Hepatic stellate cell (primary cell): ENCODE data around the gene C3orf20.
"Not testable (repeated sequence)": the region's sequence is repeated elsewhere in the genome, so short reads cannot be mapped to it uniquely, and the experiment has no call there.

Experiments used
- DNase-seq: peaks from one replicate; pipeline ENCODE4 v3.0.0; 2011; ENCODE audit warnings: low spot score

C3orf20 gene

DNA sequence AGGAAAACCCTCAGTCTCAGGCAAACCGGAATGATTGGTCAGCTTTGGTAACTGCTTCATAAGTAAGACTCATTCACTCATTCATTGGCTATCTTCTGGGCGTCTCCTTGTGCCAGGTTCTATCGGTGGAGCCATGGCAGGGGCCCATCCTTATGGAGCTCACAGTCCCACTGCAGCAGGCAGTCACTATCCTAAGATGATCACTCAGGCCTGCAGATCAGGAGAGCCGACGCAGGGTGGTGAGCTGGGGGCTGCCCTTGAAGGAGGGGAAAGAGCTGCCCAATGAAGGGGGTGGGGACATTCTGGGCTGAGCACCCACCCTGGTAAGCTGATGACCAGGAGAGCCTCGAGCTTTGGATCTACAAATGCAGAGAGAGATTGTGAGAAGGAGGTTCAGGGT, 123.3 kb downstream of the C3orf20 start:
- DNase-seq = no peak

DNA sequence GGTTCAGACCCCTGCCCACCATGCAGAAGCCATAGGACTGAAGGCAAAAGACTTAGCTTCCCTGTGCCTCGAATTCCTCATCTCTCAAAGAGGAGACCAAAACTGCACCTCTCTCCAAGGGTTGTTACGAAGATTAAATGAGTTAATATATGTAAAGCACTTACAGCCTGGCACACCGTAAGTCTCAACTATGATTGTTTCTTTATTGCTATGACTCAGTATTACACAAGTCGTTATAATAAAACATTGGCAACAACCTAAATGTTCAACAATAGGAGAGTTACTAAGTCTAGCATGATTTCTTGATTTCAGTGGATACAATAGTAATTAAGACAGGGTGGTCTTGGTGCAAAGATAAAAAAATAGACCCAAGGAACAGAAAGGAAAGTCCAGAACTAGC, 124.2 kb downstream of the C3orf20 start:
- no peak for DNase-seq

DNA sequence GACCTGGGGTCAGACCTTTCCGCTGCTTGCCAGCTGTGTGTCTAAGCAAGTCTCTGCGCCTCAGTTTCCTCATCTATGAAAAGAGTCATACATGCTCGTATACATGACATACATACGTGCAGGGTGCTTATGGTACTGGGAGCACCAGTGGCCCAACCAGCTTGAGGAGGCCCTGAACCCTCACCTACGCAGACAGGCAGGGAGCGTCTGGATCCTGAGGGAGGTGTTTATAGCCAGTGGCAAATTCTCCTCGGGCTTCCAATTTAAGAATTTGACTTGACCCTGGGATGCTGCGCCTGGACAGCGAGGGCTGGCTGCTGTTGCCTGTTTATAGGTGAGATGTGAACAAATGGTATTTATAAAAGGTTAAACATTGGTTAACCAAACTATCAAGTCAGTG, 126.1 kb downstream of the C3orf20 start:
- no peak for DNase-seq

DNA sequence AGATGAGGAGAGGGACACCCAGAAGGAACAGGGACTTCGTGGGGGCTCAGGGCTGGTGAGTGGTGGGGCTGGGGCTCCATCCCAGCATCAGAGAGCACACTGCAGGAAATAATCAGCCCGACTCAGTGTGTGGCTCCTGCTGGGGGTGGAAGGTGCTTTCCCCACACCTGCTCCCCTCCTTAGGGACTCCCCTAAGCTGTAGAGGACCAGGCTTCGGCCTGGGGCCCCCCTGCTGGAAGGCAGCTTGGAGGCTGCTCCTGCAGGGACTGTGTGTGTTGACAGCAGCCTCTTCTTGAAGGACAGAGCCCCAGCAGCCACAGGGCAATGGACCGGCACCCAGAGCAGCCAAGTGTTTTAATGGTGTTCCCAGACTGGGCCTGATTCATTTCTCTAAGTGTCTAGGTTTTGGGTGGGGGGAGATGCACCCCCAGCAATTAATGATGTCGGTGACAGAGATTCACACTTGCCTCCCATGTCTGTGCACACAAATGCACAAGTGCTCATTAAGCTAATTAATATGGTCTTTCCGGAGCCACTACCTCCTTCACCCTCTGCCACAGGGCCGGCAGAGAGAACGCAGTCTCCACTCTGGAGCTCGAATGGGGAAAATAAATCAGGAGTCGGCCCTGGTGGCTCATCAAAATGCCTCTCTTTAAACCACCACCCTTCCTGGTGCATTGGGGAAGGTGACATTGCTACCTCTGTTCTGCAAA, 126.9 kb downstream of the C3orf20 start:
- DNase-seq = no peak

DNA sequence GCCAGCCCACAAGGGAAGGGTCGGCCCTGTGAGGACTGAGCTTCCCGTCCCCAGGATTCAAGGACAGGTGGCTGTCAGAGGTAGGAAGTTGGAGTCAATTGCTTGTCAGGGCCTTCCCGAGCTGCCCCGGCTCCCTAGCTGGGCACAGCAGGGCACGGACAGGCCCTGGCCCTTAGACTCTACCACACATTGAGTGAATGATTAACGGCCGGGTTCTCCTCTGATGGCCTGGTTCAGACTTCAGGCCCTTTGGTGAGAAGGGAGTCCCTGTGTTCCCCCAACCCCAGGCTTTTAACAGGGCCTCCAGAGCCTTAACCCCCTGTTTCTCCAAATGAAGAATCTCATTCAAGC, 127.4 kb downstream of the C3orf20 start:
- DNase-seq = no peak

DNA sequence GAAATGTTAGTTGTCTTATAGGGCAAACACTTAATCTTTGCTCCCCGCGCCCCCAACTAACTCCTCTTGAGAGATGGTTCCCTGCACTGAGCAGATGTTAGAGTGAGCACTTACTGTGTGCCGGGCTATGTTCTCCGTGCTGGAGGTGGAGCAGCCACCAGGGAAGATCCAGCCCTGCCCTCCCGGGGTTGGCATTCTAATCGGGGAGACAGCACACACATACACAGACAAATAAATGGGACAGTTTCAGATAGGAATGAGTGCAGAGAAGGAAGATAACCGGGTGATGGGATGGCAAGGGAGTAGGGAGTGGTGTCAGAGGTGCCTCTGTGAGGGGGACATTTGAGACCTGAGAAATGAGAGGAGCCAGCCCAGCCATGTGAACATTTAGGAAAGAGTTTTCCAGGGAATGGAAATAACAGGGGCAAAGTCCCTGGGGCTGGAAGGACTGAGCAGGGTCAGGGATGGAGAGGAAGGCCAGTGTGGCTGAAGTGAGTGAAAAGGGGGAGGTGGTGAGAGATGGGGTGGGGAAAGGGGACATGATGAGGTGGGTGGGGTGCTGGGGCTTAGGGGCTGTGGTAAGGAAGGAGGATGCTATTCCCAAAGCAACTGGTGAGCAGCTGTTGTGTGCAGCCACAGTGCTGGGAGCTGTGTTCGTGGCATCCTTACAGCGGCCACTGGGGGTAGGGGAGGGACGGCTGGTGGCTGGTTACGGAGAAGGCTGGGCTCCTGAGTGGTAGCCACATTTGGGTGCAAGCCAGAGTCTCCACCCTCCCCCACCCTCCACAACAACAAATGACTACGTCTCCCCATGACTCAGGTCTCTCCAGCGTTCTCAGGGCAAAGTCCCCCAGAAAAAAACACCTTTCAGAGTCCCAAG, 128.4 kb downstream of the C3orf20 start:
- no peak for DNase-seq

DNA sequence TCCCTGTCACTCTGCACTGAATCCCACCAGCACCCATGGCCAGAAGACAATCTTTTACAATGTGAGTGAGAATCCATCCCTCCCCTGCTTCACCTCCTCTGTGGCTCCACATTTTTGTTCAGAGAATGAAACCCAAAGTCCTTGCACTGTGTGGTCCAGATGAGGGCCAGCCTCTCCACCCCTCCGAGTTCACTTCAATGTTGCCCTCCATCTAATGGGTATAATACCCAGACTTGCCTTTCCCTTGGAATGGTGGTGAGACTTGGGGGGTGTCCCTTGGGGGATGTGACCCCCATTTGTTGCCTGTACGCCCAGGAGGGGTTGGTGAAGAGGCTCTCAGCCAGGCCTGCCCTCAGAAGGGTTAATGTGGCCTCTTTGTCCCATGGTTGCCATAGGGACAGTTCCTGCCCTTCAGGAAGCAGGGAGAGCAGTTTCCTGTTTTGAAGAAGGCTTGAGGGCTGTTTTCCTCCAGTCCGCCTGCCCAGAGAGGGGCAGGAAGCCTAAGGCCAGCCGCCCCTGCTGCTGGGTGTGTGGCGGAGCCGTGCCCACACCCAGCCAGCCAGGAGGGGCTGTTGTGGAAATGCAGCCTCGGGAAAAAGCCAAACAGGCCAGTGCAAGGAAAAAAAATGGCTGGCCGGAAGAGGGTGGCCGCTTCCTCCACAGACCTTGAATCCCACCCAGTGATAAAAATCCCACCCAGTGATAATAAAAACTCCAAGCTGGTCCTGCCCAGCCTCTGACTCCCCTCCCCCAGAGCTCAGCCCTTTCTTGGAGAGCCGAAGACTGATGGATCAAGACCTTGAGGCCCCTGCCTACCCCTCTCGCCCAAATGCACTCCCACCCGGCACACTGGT, 129.3 kb downstream of the C3orf20 start:
- DNase-seq = no peak

DNA sequence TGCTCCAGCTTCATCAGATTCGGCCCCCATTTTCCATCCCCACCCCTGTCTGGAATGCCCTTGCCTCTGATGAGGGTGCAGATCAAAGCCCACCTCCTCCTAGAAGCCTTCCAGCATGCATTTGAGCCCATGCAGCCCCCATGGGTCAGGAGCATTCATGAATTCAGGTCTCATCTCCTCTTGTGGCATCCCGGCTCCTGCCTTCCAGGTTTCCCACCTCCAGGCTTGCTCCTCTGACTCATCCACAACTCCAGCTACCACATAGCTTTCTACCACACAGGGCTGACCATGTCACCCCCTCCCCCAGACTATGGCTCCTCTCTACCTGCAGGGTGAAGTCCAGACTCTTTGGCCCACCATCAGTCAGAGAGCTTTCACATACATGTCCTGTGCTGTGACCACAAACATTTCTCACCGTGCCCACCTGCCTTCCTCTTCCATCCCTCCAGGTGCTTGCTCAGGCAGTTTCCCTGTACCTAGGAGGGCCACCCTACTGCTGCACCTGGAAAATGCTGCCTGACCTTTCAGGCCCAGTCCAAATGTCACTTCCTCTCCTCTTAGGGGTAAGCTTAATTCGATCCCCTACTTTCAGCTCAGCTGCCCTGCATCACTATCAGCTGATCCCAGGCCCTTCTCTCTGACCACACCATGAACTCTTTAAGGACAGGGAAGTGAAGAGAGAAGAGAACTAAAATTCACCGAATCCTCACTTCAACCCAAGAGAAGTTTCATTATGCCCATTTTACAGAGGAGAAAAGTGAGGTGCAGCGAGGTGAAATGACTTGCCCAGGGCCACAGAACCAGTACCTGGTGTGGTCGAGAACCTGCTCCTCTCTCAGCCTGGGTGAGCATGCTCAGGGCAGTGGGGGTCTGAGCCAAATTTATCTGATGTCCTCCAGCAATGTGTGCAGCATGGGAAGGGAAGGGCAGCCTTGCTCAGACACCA, 130.2 kb downstream of the C3orf20 start:
- DNase-seq = no peak

DNA sequence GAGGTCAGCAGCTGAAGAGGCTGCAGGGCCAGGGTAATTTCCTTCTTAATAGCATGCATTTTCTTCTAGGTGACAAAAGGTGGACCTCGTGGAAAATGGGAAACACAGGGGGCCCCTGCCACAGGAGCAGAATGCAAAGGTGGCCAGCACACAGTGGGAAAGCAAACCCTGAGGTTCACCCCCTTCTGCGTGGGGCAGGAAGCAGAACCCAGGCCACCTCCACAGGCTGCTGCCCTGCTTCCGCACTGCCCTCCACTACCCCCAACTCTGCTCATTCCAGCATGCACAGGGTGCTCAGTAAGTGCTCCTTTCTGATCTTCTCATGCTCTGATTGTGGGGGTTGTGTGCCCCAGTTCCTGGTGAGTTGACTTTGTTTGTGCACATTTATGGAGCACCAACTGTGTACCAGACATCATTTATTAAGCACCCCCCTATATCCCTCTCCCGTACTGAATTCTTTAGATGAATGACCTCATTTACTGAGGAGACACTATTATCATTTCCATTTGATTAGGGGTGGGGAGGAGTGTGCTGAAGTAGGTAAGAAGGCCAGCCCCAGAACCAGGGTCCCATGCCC, 131.1 kb downstream of the C3orf20 start:
- no peak for DNase-seq

DNA sequence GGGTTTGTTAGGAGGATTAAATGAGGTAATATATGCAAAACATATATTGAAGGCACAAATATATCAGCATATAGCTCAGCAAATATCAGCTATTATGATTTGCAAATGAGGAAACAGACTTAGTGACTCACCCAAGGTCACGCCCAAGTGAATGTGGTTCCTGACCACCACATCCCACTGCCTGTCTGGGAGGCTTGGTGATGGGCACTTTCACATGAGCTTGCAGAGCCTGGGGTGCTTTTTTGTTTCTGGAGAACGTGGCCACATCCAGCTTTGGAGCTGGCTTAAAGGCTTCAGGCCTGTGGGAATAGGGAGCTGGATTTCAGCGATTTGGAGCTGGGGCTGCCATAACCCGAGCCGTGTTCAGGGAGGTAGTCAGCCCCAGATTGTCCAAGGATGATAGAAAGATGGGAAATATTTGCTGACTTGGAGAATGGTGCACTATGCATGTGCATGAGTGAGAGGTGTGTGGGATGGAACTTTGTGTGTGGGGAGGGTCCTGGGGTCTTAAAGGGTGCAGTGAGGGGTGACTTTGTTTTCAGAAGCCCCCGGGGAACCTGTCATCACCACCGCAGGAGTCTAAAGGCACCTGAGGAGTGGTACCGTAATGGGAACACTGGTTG, 131.8 kb downstream of the C3orf20 start:
- DNase-seq = no peak

DNA sequence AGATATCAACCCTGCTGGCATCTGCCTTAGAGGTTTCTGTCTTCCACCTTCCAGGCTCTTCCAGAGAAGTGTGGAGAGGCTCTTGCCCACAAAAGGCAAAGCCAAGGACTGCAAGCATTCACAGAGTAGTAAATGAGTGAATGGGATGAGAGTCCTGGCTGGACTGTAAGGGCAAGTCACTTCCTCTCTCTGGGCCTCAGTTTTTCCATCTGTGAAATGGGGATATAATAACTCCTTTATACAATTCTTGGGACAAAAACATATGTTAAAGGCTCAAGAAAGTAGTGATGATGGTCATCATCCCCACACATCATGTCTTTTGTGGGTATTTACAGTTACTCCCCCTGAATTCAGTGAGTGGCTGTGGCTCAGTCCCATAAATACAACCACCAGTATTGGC, 133.1 kb downstream of the C3orf20 start:
- DNase-seq = no peak

DNA sequence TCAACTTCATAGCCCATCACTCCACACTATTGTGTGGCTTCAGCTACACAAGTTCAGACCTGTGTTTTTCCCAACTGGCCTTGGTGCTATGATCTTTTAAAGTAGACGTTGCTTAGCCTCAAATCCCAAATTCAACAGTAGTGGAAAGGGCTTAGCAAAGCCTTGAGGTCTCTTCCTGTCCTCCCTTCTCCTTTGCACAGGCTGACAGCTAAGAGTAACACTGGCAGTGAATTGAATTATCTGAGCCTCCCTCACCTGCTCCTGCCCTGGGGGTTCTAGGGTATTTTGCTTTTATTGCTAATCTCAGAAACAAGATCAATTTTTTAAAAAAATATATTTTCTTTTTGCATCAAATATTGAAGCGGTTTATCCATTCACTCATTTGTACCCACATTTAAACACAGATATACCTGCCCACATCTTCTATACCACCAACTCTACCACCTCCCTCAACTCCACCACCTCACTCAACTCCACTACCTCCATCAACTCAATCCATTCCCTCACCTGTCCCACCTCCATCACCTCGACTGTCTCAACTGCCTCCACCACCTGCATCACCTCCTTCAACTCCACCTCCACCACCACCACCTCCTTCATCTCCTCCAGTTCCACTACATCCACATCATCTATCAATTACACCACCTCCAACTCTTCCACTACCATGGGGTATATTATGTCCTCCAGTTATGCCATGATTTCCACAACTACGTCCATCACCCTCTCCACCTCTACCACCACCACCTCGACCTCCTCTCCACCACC, 133.7 kb downstream of the C3orf20 start:
- DNase-seq = no peak

DNA sequence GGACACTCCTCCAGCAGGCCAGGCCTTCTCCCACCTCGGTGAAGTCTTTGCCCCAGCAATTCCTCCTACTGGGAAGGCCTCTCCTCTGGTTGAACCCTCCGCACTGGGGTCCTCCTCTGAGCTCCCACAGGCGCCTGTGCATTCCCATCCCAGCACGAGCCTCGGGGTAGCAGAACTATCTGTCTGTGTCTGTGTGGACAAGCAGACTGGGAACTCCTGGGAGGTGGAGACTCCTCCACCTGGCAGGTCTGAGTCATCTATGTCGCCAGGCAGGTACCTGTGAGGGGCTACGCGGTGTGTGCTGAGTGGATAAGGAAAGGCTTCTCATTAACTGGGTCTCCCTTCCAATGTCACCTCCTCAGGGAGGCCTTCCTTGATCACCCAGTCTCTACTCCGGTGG, 134.7 kb downstream of the C3orf20 start:
- not testable (repeated sequence) for DNase-seq

DNA sequence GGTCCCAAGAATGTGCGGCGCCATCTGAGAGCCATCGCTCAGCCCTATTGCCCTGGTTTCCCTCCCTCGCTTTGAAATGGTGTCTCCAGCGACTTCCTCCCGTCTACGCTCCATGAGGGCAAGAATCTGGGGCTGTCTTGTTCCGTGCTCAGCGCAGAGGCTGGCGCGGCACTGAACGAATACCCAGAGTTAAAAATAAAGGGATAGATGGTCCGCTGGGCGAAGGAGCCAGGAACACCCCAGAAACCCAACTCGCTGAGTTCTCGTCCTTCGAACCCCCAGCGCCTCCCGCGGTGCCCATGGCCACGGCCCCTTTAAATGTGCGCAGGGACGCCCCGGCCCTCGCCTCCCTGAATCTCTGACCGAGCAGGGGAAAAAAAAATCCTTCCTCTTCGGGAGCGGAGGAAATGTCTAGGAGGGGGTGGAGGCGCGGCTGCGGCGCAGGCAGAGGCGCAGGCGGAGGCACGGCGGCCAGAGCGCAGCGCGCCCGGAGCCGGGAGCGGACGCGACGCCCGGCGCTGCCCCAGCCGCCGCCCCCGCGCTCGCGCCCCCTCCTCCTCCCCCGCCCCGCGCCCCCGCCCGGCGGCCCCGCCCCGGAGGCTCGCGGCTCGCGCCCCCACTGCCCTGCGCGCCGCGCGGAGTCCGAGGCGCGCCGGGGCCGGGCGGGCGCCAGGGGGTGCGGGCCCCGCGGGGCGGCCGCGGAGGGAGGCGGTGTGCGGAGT, 135.3 kb downstream of the C3orf20 start:
- DNase-seq = no peak

DNA sequence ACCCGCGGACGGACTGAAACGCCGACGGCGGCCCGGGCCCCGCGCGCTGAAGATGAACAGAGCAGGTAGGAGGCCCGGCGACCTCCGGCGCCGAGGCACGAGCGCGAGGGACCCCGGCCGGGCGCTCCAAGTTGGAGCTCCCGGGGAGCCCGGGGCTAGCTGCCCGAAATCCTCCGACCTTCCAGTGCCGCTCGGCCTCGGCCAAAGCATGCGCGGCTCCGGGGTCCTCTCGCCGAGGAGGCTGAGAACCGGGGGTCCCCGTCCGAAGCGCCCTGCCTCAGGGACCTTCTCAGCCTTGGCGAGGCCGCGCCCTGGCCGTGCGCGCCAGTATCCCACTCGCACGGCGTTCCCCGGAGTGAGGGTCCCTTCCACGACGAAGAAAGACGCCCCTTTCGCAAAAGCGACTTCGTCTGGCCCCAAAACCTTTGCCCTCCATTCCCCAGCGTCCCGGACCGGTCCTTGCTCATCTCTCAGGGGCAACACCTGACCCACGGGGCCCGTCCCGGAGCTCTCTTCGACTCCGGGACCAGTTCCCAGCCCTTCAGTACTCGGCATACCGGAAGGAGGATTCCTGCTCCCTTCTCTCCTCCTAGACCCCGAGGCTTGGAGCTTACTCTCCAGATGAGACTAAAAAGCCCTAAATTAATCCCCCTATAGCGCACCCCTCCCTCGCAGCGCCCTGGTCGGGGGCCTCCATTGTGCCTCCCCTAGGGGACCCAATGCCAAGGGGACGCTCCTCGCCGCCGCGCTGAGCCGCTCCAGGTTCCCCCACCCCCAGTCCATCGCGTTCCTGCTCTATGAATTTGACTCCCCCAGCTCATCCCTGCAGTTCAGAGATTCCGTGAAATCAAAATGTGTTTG, 136.1 kb downstream of the C3orf20 start:
- DNase-seq = no peak

DNA sequence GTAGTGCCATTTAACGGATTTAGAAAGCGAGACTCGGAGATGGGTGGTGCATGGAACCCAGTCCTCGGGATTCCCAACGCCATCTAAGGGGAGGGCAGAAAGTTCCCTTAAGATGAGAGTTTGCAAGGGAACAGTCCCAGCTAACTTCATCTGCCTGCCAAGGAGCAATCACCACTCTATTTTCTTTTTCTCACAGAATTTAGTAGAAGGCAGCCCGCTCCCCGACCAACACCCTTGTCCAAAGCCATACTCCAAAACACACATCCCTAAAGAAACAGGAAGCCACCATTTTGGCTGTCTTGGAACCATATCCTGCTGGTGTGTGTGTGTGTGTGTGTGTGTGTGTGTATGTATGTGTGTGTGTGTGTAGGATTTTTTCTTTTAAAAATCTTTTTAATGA, 136.7 kb downstream of the C3orf20 start:
- DNase-seq = no peak

DNA sequence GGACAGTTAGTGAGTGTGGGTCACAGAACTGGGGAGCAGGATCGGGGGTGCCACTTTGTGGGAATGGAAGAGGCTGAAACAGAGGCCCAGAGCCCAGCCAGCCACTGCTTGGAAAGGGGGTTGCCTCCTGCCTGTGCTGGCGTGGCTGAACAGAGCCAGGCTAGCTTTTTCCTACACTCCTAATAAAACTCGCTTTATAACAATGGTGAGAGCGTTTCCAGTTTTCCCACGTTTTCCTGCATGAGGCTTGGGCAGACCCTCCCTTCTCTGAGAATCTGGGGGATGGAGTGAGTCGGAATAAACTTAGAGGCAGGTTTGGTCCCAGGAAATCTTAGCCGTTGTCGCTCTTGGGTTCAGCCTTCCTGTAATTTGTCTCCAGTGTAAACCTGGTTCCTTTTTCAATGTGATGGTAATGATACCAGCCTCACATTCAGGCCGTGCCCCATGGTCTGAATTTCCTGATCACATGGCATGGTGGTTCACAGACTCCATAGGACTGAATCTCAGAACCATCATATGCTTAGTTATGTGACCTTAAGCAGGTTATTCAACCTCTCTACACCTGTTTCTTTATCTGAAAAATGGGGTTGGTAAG, 137.4 kb downstream of the C3orf20 start:
- DNase-seq = no peak

DNA sequence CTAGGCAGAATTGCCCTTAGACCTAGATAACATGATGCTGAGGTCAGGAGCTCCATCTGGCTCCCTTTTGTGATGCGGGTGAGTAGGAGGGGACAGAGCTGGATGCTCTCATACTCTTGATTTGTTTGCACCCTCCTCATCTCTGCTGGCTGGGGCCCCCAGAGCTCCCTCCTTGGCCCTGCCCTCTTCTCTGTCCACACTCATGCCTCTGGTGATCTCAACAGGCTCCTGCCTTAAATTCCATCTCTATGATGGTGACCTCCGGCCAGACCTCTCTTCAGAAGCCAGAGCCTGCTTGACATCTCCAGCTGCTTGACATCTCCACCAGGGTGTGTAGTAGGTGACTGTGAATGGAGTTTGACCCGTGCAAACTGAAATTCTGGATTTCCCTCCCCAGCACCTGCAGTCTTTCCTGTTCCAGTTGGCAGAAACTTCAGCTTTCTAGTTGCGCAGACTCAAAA, 139.5 kb downstream of the C3orf20 start:
- DNase-seq = no peak
